Prostate gland (tissue), 2 donors: Measurements from ENCODE around the gene ELMO1.

Source experiments
- CTCF ChIP-seq, 4 experiments: fragments of 200-600 bp in 2 of 4; fragments of 450-650 bp in 2 of 4; sonication (generic) in 2 of 4; IDR thresholded peaks; 1 replicate in 3 of 4; 2 replicates in 1 of 4; pipeline ENCODE4 v1.5.1; 2016 to 2019; ENCODE audit warnings: antibody characterized with exemption in 4 of 4, mild to moderate bottlenecking in 2 of 4, moderate library complexity in 2 of 4
- POLR2A ChIP-seq: fragments of 450-650 bp; IDR thresholded peaks from one replicate; pipeline ENCODE4 v1.6.1; 2016; ENCODE audit warnings: antibody characterized with exemption, mild to moderate bottlenecking
- POLR2AphosphoS5 ChIP-seq: sonication (generic); formaldehyde crosslinking; IDR thresholded peaks from one replicate; pipeline ENCODE4 v1.6.1; 2017; ENCODE audit warnings: antibody characterized with exemption

GRCh38 chr7:37208528-37208927, 240.1 kb downstream of the ELMO1 start:
- TF ChIP-seq POLR2A (no peak), CTCF (IDR thresholded peaks at IDR 0.05) (peak in 3 of 4 experiments; percentile 33 to 59 (median 40)), POLR2AphosphoS5 (peak; percentile 52)
